Smooth muscle cell of bladder (primary cell): ENCODE measurements around the gene KLHL22. TPM values are rescaled to one million over a fixed set of nuclear protein-coding genes. Genes with fewer than 3 reads are reported as not detected.

Experiments
- total RNA-seq: library from RNA; depleted of rRNA; stranded (reverse); fragments of >200 nt; gene quantifications from 2 replicates; pipeline ENCODE4 v1.2.3, GENCODE V29; 2014

Gene KLHL22
- total RNA-seq, result 31.4 and 39.6 TPM in 2 replicates

DNA sequence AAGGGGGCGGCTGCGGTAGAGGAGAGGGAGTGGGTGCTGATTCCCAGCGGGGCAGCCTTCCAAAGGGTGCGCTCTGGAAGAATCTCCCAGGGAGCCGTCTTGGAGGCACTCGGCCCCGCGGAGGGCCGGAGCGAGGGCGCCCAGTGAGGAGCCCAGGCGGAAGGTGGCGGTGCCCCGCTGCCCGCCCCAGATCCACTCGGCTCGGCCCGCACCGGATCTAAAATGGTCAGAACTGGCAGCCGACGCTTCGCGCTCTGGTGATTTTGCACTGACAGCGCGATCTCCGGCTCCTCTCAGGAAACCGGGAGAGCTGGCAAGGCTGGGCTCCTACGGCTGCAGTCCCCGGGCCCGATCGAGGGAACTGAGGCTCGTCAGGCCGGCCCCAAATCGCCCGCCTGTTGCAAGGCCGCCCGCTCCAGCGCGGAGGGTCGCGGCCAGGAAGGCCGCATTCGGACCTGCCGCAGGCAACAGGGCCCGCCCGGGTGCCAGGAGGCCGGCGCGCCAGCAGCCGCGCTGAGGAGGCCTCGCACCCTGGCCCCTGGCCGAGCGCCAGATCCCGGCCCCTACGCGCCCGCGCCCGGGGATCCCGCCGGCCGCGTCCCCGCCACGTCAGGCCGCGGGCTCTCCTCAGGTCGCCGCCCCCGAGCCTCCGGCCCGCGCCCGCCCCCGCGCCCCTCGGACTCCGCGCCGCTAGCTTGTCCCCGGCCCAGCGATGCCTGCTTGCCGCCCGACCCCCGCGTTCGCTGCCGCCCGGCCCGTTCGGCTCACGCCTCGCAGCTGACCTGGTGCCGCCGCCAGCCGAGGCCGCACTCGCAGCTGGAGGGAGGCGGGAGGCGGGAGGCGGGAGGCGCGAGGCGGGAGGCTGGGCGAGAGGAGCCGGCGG lies at the start of gene KLHL22:
KLHL22 (minus strand) TSS at position 818 of the 883 bp plus-strand sequence. CDS start 6,584 bp downstream, outside the sequence.

GRCh38 chr22:20507253-20508066 lies 11.9 kb upstream of the KLHL22 start, which contains the start of gene MED15:
MED15 (plus strand) TSS chr22:20507610; CDS start chr22:20507679, 69 bp downstream.

GRCh38 chr22:20437613-20438426 lies 57.8 kb downstream of the KLHL22 start, which contains the start of gene SCARF2:
SCARF2 (minus strand) TSS chr22:20437825; CDS start chr22:20437754, 71 bp downstream.

DNA sequence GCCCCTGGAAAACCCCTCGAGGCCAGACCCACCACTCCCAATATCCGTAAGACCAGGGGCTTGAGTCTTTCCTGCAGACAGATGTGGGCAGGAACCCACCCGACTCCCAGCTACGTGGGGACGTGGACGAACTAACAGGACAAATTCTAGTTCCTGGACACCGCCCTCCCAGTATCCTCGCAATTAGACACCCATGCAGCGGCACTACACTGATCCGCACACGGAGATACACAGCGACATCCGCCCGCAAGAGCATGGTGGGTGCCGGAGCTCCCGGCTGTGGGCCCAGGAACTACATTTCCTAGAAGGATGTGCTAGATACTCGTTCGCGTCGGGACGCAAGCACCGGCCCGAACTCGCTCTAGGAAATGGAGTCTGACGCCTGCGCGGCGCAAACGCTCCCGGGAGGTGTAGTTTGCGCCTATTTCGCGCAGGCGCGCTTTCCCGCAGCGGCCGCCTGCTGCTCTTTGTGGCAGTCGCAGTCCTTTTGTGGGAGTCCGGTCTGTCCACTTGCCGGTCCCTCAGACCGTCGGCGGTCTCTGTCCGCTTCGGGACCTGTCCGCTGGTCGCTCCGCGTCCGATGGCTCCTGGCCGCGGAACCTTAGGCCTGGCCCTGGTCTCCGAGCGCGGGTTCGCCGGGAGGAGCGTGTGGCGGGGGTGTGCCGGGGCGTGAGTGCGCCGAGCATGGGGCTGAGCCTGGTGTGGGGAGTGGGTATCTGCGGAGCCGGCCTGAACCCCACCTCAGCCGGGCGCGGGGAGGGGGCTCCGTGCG lies 101.7 kb downstream of the KLHL22 start, which contains the start of gene ZNF74:
ZNF74 (plus strand) TSS at position 447 of the 772 bp plus-strand sequence. CDS start 478 bp downstream, outside the sequence.

Other genes with a start within 250 kb of the KLHL22 start
- gene RTN4R, start 227.5 kb downstream of the KLHL22 start, total RNA-seq, result 0.14 and 0.28 TPM in 2 replicates
- 44.7 and 57.6 TPM in 2 replicates for gene DGCR6L, start 175.7 kb downstream of the KLHL22 start, total RNA-seq
- 8.0 and 10.4 TPM in 2 replicates for gene ZNF74, start 101.6 kb downstream of the KLHL22 start, total RNA-seq
- gene SCARF2, start 58.0 kb downstream of the KLHL22 start, total RNA-seq, result 18.8 and 28.3 TPM in 2 replicates
- 17.1 and 22.0 TPM in 2 replicates for gene MED15, start 11.8 kb upstream of the KLHL22 start, total RNA-seq